Measurements from ENCODE around the gene TSHZ2. TPM values are rescaled to one million over a fixed set of nuclear protein-coding genes. Genes with fewer than 3 reads are reported as not detected.

The TSHZ2 gene
- total RNA-seq, 1 experiment from 2014 or later, result 0.07 TPM

DNA sequence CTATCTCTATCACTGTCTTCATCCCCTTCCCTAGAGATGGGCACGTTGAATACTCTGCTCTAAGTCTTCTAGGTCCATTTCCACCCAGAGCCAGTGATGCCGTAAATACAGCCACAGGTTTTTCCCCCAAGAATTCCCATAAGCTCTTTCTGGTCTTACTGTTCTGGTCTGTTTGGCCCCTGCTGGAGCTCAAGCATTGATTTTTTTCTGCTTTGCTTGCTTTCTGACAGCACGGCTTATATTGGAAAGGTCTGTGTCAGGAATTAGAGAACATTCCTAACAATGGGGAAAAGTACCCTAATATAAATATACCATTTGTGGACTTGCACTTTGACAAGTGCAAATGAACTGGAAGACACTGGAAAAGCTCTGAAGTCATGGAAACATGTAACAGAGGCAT lies 302.6 kb downstream of the TSHZ2 start:
- BruUV-seq (replicated peaks), result no TSS peak
- H3K9ac ChIP-seq (ENCODE audit: low read length), result no peak overlapping the region
- DNase-seq (ENCODE audit: low read depth, low spot score) (no peak), ATAC-seq (no peak)
- H3K27ac ChIP-seq (ENCODE audit: low read depth, low read length), result no peak overlapping the region
- ChIA-PET POLR2A (no interaction called here), CTCF (no interaction called here), RAD21 (ENCODE audit: low non-redundant PET in 1 of 2, low total read pairs in 2 of 2, uncharacterized antibody in 2 of 2, unreplicated experiment in 2 of 2) (no interaction called here)
- no peaks in the 10 kb centered on the region for H3K9me2 ChIP-seq (ENCODE audit: insufficient read depth)
- intact Hi-C loops (cut with micrococcal nuclease), result no loop called here
- H3K27me3 ChIP-seq (ENCODE audit: insufficient read depth, low read length), result peaks cover 51% of the 10 kb centered on the region
- H3K4me3 ChIP-seq (replicated peaks in 1 of 2; ENCODE audit: low read depth in 1 of 2, low read length in 2 of 2), result no peak overlapping the region
- H3K4me1 ChIP-seq (ENCODE audit: control insufficient read depth in 1 of 2, insufficient read depth in 2 of 2, low read length in 2 of 2), result no peaks in the 10 kb centered on the region
- no peaks in the 10 kb centered on the region for H4K20me1 ChIP-seq (ENCODE audit: insufficient read depth)
- H2AFZ ChIP-seq (ENCODE audit: low read depth, low read length, poor library complexity, severe bottlenecking), result no peak overlapping the region
- no peaks in the 10 kb centered on the region for H3K9me3 ChIP-seq (ENCODE audit: control insufficient read depth in 1 of 2, insufficient read depth in 1 of 2, low read depth in 1 of 2, low read length in 2 of 2)
- H3K36me3 ChIP-seq (ENCODE audit: control insufficient read depth in 1 of 2, insufficient read depth in 2 of 2, low read length in 2 of 2), result no peaks in the 10 kb centered on the region
- no peak overlapping the region for H3K4me2 ChIP-seq (ENCODE audit: low read length)
- TF ChIP-seq SIN3A (IDR thresholded peaks at IDR 0.05; ENCODE audit: low read depth) (no peak), FOSL1 (IDR thresholded peaks at IDR 0.05; ENCODE audit: low read depth) (no peak), POLR2A (IDR thresholded peaks at IDR 0.05; ENCODE audit: borderline replicate concordance, extremely low read depth, insufficient read depth, insufficient read length) (no peak), RAD21 (IDR thresholded peaks at IDR 0.05; ENCODE audit: low read depth) (no peak), POLR2AphosphoS5 (IDR thresholded peaks at IDR 0.05; ENCODE audit: low read depth, low read length) (no peak), SP1 (IDR thresholded peaks at IDR 0.05; ENCODE audit: low read depth) (no peak), YY1 (IDR thresholded peaks at IDR 0.05; ENCODE audit: extremely low read depth, insufficient replicate concordance, low read depth, low read length) (no peak), REST (IDR thresholded peaks at IDR 0.05; ENCODE audit: low read depth) (no peak), CEBPB (IDR thresholded peaks at IDR 0.05; ENCODE audit: low read depth) (no peak), CTCF (IDR thresholded peaks at IDR 0.05 in 2 of 3, conservative IDR thresholded peaks at IDR 0.05 in 1 of 3; ENCODE audit: borderline replicate concordance in 1 of 3, insufficient read depth in 1 of 3, low read depth in 2 of 3, low read length in 2 of 3) (no peak), ZBTB33 (IDR thresholded peaks at IDR 0.05; ENCODE audit: extremely low read depth, insufficient replicate concordance, low read length) (no peak), JUND (IDR thresholded peaks at IDR 0.05) (no peak), ZFX (IDR thresholded peaks at IDR 0.05) (no peak), ZNF274 (IDR thresholded peaks at IDR 0.05; ENCODE audit: low read depth, low read length) (no peak), EZH2phosphoT487 (IDR thresholded peaks at IDR 0.05; ENCODE audit: borderline replicate concordance) (no peak), TCF7L2 (IDR thresholded peaks at IDR 0.05; ENCODE audit: borderline replicate concordance, extremely low read depth, insufficient read depth, insufficient read length) (no peak), CBX3 (IDR thresholded peaks at IDR 0.05; ENCODE audit: low read depth) (no peak), EZH2 (IDR thresholded peaks at IDR 0.05) (no peak)
- TF ChIP-seq, protein P1, sequence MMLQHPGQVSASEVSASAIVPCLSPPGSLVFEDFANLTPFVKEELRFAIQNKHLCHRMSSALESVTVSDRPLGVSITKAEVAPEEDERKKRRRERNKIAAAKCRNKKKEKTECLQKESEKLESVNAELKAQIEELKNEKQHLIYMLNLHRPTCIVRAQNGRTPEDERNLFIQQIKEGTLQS (IDR thresholded peaks at IDR 0.05), result no peak
- TF ChIP-seq, protein P2, sequence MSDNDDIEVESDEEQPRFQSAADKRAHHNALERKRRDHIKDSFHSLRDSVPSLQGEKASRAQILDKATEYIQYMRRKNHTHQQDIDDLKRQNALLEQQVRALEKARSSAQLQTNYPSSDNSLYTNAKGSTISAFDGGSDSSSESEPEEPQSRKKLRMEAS (IDR thresholded peaks at IDR 0.05), result no peak
- H3K79me2 ChIP-seq (ENCODE audit: insufficient read depth, low read length), result no peaks in the 10 kb centered on the region

Data from HCT116 (cell line).